Endothelial cell of umbilical vein (primary cell): ENCODE results near the gene TRIM14. TPM values are rescaled to one million over a fixed set of nuclear protein-coding genes. Genes with fewer than 3 reads are reported as not detected.

ENCODE experiments used
- BruUV-seq: library from RNA; stranded (reverse); fragments of 400-500 nt; replicated peaks from 2 replicates; lab custom pipeline; 2021; lab: Mats Ljungman, UMichigan
- CTCF ChIA-PET: fragments of 300-600, 350-600 bp; sonication (Branson Sonifier 250); formaldehyde crosslinking; loops from one replicate; lab custom pipeline; 2021; ENCODE audit warnings: antibody characterized with exemption, inconsistent platforms; lab: Charles Lee
- POLR2A ChIA-PET: fragments of 300-600, 350-600 bp; sonication (Branson Sonifier 250); formaldehyde crosslinking; loops from one replicate; lab custom pipeline; 2021; ENCODE audit warnings: antibody characterized with exemption, inconsistent platforms; lab: Charles Lee
- DNase-seq: peaks from one replicate; pipeline ENCODE4 v3.0.0-alpha.2; 2011; ENCODE audit warnings: low read depth, low spot score
- FAIRE-seq: peaks from 2 replicates; lab custom pipeline; 2011; peaks lifted over from hg19 to GRCh38; lab: Jason Lieb, UNC
- H2AFZ ChIP-seq: 2 replicates; pipeline ENCODE4 v1.6.0; 2012; ENCODE audit warnings: low read depth, low read length, control low read depth, inconsistent platforms
- H3K27ac ChIP-seq: 2 replicates; pipeline ENCODE4 v1.5.1; 2011; ENCODE audit warnings: low read depth, mild to moderate bottlenecking, control low read depth, low read length, moderate library complexity; ENCODE audit not compliant: insufficient read depth
- H3K27me3 ChIP-seq, 2 experiments: 2 replicates each; pipeline versions ENCODE4 v1.6.0 to v1.6.1; 2011; ENCODE audit warnings: low read length in 2 of 2, mixed read lengths in 1 of 2; ENCODE audit not compliant: control insufficient read depth in 2 of 2, insufficient read depth in 2 of 2
- H3K36me3 ChIP-seq, 2 experiments: 2 replicates in 1 of 2; 3 replicates in 1 of 2; pipeline ENCODE4 v1.5.1; 2011; ENCODE audit warnings: low read length in 2 of 2, mild to moderate bottlenecking in 1 of 2, moderate library complexity in 1 of 2; ENCODE audit not compliant: control insufficient read depth in 2 of 2, insufficient read depth in 2 of 2; ENCODE audit errors: extremely low read depth in 1 of 2
- H3K4me1 ChIP-seq: 3 replicates; pipeline ENCODE4 v1.5.1; 2011; ENCODE audit warnings: mild to moderate bottlenecking, low read length; ENCODE audit not compliant: control insufficient read depth, insufficient read depth; ENCODE audit errors: extremely low read depth
- H3K4me2 ChIP-seq: 2 replicates; pipeline ENCODE4 v1.6.1; 2011; ENCODE audit warnings: low read length, control low read depth, mixed read lengths; ENCODE audit not compliant: insufficient read depth
- H3K4me3 ChIP-seq, 3 experiments: fragments of 200-600 bp in 1 of 3; sonication (generic), shearing (Covaris generic) in 1 of 3; replicated peaks in 1 of 3; 2 replicates each; pipeline ENCODE4 v1.5.1; 2011 to 2016; ENCODE audit warnings: control low read depth in 3 of 3, low read length in 3 of 3, mild to moderate bottlenecking in 2 of 3, inconsistent platforms in 1 of 3, low read depth in 1 of 3, moderate library complexity in 1 of 3; ENCODE audit not compliant: insufficient read depth in 1 of 3
- H3K79me2 ChIP-seq: 2 replicates; pipeline ENCODE4 v1.6.0; 2012; ENCODE audit warnings: low read length, inconsistent platforms; ENCODE audit not compliant: control insufficient read depth, insufficient read depth
- H3K9ac ChIP-seq: replicated peaks from 2 replicates; pipeline ENCODE3; 2011; ENCODE audit warnings: low read length, control low read depth; ENCODE audit not compliant: insufficient read depth; ENCODE audit errors: extremely low read depth
- H3K9me1 ChIP-seq: replicated peaks from 3 replicates; pipeline ENCODE4 v1.6.0; 2011; ENCODE audit warnings: mild to moderate bottlenecking, low read length; ENCODE audit not compliant: control insufficient read depth, insufficient read depth; ENCODE audit errors: extremely low read depth
- H3K9me3 ChIP-seq: replicated peaks from 2 replicates; pipeline ENCODE4 v1.5.1; 2012; ENCODE audit warnings: low read length, inconsistent platforms; ENCODE audit not compliant: control insufficient read depth, insufficient read depth
- H4K20me1 ChIP-seq: replicated peaks from 2 replicates; pipeline ENCODE3; 2011; ENCODE audit warnings: mild to moderate bottlenecking, low read length; ENCODE audit not compliant: control insufficient read depth, insufficient read depth; ENCODE audit errors: extremely low read depth
- EZH2 ChIP-seq: IDR thresholded peaks from 2 replicates; pipeline ENCODE4 v1.6.1; 2012; ENCODE audit warnings: borderline replicate concordance, low read depth, mild to moderate bottlenecking, moderate library complexity, low read length, inconsistent platforms; ENCODE audit not compliant: severe bottlenecking
- FOS ChIP-seq: IDR thresholded peaks from 2 replicates; pipeline ENCODE4 v1.6.1; 2011; ENCODE audit warnings: mild to moderate bottlenecking, low read length, moderate library complexity, borderline replicate concordance; ENCODE audit not compliant: insufficient read depth
- GATA2 ChIP-seq: IDR thresholded peaks from 2 replicates; pipeline ENCODE4 v1.7.0; 2011; ENCODE audit warnings: low read depth, mild to moderate bottlenecking, moderate library complexity, mixed read lengths, low read length; ENCODE audit not compliant: insufficient read length, insufficient read depth
- JUN ChIP-seq: IDR thresholded peaks from 2 replicates; pipeline ENCODE4 v1.6.1; 2011; ENCODE audit warnings: borderline replicate concordance, low read depth; ENCODE audit not compliant: insufficient read length, insufficient read depth
- MYC ChIP-seq: IDR thresholded peaks from one replicate; pipeline ENCODE4 v1.6.1; 2011; ENCODE audit warnings: mild to moderate bottlenecking, low read depth, low read length
- POLR2A ChIP-seq: IDR thresholded peaks from 2 replicates; pipeline ENCODE4 v1.6.1; 2012; ENCODE audit warnings: low read depth, mild to moderate bottlenecking, control low read depth, low read length
- POLR2AphosphoS5 ChIP-seq: IDR thresholded peaks from 2 replicates; pipeline ENCODE4 v1.6.1; 2012; ENCODE audit warnings: low read depth, mild to moderate bottlenecking, control low read depth, low read length, moderate library complexity; ENCODE audit not compliant: insufficient read depth
- dilution Hi-C: fragments of 300-500 bp; cut with MboI; formaldehyde crosslinking; loops from one replicate; pipeline ENCODE4 v1.15.0; 2019; ENCODE audit warnings: low sequenced_read_pairs; ENCODE audit not compliant: extremely low pct_ligation_motif_present
- intact Hi-C: fragments of 100-400 bp; cut with micrococcal nuclease; formaldehyde crosslinking; loops from one replicate; pipeline ENCODE4 v1.10.0; 2022
- polyA plus RNA-seq, 4 experiments: library from polyadenylated mRNA; depleted of rRNA in 3 of 4; stranded (reverse) in 3 of 4; unstranded in 1 of 4; fragments of >200 nt; gene quantifications; 2 replicates each; pipeline versions ENCODE4 v1.2.1 to v1.2.3, GENCODE V29; 2011 to 2012; ENCODE audit warnings: missing spikeins in 1 of 4
- total RNA-seq: library from RNA; stranded (reverse); gene quantifications from 2 replicates; pipeline ENCODE4 v1.2.3, GENCODE V29; 2021
- TF ChIP-seq, protein P1 (sequence below), 2 donors: IDR thresholded peaks; 1 replicate in 1 of 2; 2 replicates in 1 of 2; pipeline ENCODE4 v1.5.1; 2011; ENCODE audit warnings: low read length in 2 of 2, mild to moderate bottlenecking in 2 of 2, moderate library complexity in 2 of 2, control low read depth in 1 of 2, inconsistent platforms in 1 of 2, low read depth in 1 of 2; ENCODE audit not compliant: insufficient read depth in 1 of 2; ENCODE audit errors: extremely low read depth in 1 of 2
- TF ChIP-seq, protein P2 (sequence below): IDR thresholded peaks from 2 replicates; pipeline ENCODE4 v1.6.1; 2011; ENCODE audit not compliant: insufficient read depth, insufficient read length

Gene TRIM14
- total and polyA plus RNA-seq, 2 donors (not counting 3 experiments of a cell fraction or from before 2014, with no cell fraction given) = 4.8 to 10.7 TPM

DNA sequence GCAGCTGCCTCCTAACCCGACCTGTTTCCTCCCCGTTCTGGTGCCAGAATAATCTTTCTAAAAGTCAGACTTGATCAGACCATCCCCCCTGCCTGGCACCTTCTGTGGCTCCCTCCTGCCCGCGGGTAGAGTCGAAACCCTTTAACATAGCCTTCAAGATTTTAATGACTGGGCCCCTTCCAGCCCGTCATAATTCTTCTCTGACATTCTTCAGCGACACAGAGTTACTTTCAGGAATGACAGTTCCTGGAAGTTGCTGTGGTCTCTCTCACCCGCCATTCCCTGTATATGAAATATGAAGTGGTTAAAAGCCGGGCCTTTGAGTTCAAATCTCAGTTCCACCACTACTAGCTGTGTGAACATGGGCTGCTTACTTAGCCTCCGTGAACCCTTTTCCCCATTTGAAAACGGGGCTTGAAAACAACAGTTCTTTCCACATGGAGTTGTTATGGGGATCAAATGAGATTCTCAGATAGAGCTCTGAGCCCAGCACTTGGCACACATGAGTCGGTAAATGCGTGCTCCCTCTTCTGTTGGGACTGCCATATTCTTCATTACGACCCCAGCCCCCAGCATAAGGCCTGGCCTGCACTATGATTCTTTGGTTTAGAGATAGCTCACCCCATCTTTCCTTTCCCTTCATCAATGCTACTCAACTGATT is 61.8 kb downstream of the TRIM14 start:
- Histone ChIP-seq H3K79me2 (peaks cover 38% of the 10 kb centered on the region), H3K4me2 (peak overlapping the region; percentile 70), H3K36me3 (peaks cover 4 to 9% of the 10 kb centered on the region in 2 experiments), H4K20me1 (no peaks in the 10 kb centered on the region), H3K9me1 (no peaks in the 10 kb centered on the region), H3K4me3 (peak overlapping the region; percentile 60 to 91 (median 69)), H3K27me3 (no peaks in the 10 kb centered on the region), H3K9ac (peak overlapping the region; percentile 86), H3K4me1 (peaks cover 15% of the 10 kb centered on the region), H2AFZ (peak overlapping the region; percentile 13), H3K9me3 (no peaks in the 10 kb centered on the region), H3K27ac (peak overlapping the region; percentile 59)
- ChIA-PET CTCF (interaction anchor here (0.5 to 3.5 kb wide), 9 partner anchors 17 to 200 kb away, joined by 3 to 21 read pairs (median 3); partner anchors contain the start of genes ANP32B and TRMO), POLR2A (interaction anchor here (0.6 to 1.6 kb wide), 5 partner anchors 8 to 74 kb away, joined by 3 to 9 read pairs (median 4); partner anchors contain the start of gene ANP32B)
- dilution Hi-C loops (no loop called here), intact Hi-C loops (loop anchor here (1.0 kb wide), 1 partner anchor 62 kb away; the partner anchor contains the start of gene TRIM14)
- peak; percentile 70 for FAIRE-seq
- TF ChIP-seq MYC = no peak
- TF ChIP-seq, protein P1, sequence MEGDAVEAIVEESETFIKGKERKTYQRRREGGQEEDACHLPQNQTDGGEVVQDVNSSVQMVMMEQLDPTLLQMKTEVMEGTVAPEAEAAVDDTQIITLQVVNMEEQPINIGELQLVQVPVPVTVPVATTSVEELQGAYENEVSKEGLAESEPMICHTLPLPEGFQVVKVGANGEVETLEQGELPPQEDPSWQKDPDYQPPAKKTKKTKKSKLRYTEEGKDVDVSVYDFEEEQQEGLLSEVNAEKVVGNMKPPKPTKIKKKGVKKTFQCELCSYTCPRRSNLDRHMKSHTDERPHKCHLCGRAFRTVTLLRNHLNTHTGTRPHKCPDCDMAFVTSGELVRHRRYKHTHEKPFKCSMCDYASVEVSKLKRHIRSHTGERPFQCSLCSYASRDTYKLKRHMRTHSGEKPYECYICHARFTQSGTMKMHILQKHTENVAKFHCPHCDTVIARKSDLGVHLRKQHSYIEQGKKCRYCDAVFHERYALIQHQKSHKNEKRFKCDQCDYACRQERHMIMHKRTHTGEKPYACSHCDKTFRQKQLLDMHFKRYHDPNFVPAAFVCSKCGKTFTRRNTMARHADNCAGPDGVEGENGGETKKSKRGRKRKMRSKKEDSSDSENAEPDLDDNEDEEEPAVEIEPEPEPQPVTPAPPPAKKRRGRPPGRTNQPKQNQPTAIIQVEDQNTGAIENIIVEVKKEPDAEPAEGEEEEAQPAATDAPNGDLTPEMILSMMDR (IDR thresholded peaks at IDR 0.05; ENCODE audit: extremely low read depth in 1 of 2, insufficient read depth in 1 of 2, low read depth in 1 of 2, low read length in 2 of 2) = no peak
- no peak for TF ChIP-seq EZH2
- no peak for TF ChIP-seq JUN
- TF ChIP-seq GATA2 = no peak
- no peak for TF ChIP-seq FOS
- TF ChIP-seq POLR2AphosphoS5 = no peak
- TF ChIP-seq POLR2A = no peak
- TF ChIP-seq, protein P2, sequence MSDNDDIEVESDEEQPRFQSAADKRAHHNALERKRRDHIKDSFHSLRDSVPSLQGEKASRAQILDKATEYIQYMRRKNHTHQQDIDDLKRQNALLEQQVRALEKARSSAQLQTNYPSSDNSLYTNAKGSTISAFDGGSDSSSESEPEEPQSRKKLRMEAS = no peak
- peak; percentile 46 for DNase-seq
- TSS peak; percentile 42 for BruUV-seq
